ENCODE data around the gene KCNMA1.

KCNMA1 gene

DNA sequence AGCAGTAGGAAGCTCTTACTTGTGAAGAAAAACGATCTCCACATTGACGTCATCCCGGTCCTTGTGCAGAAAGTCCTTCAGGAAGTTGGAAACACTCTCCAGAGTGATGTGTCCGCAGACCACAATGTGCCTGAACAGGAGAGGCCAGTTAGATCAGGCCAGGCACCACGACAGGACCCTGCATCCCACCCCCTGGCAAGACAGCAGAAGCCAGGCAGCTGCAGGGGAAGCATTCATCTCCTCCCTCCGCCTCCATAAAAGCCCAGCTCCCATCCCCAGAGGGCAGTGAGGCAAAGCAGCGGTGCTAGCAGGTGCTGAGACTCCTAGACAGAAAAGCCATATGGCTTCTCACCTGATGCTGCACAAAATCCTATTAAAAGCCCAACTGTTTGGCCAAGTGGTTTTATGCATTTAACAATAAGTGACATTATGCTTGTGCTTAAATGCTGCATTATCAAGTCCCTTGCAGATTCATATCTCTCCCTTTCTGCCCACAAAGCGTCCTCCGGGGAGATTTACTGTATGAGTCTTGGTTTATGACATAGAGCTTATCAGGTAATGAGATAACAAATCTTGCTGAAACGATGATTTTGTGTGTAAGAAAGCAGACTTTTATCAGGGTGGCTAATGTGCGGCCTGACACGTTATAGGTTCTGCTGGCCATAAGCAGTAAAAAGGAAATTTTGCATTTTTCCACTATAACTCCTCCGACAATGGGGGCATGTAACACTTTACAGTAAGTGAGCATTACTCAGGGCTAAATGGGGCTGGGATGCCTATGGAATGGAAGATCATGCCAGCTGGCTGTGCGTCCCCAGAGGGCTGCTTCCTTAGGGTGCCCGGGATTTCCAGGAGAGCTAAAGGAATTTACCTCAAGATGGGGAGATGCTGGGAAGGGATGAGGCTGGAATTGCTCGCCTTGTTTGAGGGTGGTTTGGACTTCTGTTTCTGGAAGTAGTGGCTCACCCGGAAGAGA lies 546.9 kb downstream of the KCNMA1 start:
- DNase-seq, result no peak

DNA sequence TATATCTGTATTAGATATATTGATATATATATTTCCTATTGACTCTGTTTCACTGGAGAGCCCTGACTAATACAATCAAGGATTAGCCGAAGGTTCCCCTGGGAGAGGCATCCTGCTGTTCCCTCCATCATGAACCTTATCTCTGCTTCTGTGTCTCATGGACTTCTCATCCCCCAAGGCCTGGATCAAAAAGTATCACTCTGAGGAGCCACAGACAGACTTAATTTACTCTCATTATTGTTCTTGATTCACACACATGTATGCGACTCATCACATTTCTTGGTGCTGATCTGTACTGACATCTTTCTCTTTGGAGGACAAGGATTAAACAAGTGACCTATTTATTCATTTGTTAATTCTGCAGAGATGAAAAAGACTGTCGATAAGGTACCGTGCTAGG lies 550.2 kb downstream of the KCNMA1 start:
- no peak for DNase-seq

DNA sequence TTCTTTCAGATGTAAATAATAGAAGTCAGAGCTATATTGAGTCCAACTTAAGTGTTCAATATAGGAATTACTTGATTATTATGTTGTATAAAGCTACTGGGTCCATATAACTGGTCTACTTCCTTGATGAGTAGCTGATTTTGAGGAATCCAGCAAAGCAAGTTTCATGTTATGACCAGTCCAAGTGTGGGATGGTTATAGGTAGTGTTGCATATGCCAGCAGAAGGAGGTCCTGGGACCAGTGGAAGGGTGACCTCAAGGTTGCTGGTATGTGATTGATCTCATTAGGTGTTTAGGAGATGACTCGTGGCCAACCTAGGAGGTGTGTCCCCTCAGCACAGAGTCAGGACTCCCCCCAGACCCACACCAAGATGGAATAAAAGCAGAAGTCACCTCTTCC lies 551.5 kb downstream of the KCNMA1 start:
- no peak for DNase-seq

DNA sequence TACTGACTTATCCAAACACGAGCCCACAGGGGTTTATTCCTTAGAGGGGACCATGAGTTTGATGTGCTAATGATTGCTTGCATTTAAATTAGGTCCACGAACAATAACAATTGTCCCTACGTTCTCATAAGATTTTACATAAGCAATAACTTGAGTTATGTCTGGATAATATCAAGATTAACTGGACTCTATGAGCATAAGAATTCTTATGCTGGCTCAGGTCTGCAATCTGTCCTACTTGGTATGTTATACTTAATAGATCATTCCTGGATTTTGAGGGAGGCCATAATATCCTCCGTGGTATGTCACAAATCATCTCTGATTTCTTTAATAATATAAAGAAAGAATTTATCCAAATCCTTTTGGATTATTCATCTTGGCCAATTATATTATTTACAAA lies 552.3 kb downstream of the KCNMA1 start:
- DNase-seq, result no peak

DNA sequence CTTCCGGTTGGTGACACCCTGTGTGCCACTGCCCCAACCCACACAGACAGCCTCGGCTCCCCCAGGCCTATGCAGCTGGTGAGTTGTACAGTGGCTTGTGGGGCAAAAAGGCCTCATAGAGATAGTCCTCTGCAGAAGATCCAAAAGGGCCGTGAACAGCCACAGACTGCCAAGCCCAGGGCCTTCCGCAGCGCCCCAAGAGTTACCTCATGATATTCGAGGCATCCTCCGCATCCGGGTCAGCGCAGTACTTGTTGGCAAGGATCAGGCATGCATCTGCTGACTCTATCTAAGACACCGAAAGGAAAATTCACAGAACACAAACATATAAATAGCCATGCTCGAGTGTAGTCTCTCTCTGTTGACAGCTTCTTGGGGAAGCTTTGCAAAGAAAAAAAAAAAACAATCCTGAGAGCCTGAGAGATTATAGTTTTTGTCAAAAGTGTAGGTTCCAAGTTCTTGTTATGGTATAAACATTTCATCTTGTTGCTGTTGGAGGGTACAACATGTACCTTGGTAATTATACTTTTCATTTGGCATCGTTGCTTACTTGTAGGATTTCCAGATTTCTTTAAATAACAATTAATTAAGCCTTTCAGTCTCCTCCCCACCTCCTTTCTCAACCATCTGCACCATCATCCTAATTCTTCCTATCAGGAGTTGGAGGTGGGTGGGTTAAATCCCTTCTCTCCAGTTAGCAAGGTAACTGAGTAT lies 553.0 kb downstream of the KCNMA1 start:
- peak; percentile 59 for DNase-seq

DNA sequence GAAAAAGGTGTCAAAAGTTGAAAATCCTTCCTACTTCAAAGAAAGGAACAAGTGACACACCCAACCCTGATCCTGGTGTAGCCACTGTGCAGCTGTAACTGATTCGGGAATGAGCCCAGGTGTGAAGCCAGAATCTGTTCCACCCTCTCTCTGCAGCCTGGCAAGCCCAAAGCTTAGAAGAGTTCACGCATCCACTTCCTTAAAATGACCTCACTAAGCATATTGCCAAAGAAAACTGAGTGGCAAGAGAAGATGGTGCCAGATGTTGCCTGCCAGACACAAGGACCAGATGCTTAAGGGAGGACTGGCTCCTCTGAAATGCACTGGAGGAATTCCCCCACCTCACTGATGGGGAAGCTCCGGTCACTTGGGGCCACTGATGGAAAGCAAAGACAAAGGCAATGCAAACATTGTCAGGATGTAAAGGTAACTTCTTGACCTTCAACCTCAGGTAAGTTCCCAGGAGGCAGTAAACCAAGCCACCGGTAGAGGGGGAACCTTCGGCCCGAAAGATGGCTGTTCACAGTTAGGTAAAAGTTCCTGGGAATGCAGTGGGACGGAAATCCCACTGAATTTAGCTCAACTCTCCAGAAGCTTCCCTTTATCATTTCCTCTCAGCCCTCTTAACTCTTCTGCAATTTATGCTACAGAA lies 554.9 kb downstream of the KCNMA1 start:
- DNase-seq, result no peak

DNA sequence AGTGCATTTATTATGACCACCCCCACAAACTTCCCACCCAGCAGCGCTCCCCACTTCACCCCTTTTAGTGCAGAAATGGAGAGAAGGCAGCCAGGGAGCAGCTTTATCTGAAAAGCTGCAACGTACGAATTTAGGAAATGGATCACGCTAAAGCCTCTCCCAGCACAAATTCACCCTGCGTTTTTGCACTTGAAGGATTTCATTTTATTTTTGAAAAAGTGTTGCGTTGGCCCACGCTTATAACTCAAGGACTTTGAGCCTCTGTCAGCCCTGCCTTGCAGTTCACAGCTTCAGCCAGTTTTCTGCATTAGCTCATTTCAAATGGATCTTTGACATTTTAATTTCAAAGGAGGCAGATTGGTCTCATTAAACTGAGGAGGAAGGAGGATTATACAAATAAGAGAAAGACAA lies 556.1 kb downstream of the KCNMA1 start:
- no peak for DNase-seq

DNA sequence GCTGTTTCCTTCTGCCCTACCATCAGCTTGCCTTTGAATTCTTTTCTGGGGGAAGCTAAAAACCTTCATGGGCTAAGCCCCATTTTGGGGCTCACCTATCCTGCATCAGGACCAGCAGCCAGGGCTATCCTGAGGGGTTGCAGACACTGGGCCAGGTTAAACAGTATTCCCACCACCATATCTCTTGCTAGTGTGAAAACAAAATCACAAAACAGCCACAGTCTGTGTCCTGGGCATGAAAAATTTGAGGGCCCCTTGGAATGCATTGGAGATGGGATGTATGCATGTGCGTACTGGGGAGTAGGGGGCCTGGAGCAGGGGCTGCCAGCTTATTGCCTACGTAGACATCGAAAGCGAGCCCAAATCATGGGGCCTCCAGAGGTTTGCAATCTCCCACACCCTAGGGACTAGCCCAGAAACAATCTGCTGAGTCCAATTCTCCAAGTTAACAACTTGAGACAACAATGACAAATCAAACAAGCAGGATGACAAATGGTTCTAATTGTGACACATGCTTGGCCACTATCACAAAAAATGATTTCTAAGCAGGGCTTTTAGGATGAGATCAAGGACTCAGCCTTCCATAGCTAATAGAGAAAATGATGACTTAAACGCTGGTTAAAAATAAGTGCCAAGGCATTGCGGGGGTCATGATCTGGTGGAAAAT lies 557.1 kb downstream of the KCNMA1 start:
- no peak for DNase-seq

DNA sequence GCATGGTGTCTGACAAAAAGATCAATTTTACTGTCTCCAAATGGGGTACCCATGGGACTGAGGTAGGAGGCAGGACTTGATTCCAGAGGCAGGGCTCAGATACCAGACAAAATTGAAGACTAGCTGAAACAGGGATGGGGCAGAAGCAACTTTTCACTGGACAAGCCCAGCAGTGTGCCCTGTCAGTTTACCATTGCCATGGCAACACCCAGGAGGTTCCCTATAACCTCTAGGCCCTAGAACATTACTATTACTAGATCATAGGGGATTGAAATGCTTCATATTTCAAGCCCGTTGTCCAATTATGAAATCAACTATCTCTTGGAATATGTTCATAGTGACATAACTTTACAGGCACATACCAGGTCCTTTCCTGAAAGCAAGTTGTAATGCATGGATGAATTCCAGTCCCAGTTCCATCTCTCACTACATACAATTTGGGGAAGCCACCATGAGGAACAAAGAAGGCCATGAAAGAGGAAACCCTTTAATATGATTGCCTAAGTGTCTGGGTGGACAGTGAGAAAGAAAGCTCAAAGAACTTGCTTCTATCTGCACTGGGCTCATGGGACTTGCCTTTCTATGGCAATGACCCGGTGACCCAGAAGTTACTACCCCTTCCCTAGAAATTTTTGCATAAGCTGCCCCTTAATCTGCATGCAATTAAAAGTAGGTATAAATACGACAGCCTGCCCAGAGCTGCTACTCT lies 557.9 kb downstream of the KCNMA1 start:
- DNase-seq, result no peak

DNA sequence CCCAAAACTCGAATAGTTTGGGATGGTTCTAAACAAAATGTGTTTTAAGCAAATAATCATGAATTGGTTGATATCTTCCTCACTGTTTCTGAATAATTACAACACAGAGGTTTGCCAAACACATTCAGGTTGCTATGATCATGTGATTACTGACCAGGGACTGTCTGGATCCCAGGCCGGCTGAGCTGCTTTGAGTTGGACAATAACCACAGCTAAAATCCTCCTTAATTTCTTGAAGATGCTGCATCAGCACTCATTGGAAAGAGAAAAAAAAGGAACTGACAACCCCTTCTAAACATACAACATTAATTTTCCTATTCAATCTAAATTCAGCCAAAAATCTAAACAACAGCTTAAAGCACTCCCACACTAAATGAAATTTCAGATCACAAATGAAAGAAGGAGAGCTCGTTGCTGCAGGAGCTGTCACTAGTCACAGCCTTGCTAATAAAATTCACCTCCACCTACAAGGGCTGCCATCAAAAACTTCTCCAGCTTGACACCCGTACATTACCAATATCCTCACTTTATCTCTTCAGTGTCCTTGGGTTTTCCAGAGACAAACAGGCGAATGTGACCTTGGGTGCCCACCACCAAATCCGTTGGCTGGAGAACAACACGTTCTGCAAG lies 560.2 kb downstream of the KCNMA1 start:
- no peak for DNase-seq

DNA sequence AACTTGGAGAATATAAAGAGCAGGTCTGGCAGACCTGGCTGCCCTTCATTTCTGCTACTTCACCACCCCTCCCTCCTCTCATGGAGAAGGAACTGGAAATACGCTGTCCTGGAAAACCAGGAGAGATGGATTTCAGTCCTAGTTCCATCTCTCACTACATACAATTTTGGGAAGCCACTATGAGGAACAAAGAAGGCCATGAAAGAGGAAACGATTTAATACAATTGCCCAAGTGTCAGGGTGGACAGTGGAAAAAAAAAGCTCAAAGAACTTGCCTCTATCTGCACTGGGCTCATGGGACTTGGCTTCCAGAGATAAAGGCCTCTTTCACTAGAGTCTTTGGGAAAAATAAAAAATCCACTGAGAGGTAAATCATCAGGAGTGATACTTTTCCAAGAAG lies 561.7 kb downstream of the KCNMA1 start:
- no peak for DNase-seq

DNA sequence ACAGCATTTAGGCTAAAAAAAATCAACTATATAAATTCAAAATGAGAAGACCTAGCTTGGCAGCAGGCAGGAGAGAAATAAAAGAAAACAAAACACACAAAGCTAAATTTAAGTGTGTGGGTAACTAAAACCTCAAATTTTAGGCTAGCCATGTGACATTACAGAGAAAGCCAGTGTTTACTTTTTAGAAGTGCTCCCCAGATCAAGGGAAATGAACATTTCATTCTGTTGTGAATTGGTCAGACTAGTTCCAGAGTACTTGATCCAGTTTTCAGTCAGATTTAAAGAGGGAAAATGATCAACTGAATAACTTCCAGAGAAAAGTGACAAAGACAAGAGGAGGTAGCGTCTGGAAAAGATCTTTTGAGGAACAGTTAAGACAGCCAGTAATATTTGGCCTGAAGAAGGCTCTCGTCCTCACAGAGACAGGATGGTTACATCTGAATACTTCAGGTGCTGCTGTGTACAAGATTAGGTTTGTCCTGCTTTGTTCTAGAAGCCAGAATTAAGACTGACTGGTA lies 563.4 kb downstream of the KCNMA1 start:
- DNase-seq, result no peak

DNA sequence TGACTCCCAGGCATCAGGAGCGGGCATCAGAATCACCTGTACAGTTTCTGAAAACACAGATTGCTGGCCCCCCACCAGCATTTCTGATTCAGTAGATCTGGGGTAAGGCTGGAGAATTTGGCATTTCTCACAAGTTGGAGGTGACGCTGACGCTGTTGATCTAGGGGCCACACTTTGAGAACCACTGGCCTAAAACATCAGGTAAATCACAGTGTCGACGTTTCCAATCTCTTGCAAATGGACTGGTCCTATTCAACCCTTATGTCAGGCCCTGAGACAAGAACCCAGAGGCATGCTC lies 564.0 kb downstream of the KCNMA1 start:
- no peak for DNase-seq

DNA sequence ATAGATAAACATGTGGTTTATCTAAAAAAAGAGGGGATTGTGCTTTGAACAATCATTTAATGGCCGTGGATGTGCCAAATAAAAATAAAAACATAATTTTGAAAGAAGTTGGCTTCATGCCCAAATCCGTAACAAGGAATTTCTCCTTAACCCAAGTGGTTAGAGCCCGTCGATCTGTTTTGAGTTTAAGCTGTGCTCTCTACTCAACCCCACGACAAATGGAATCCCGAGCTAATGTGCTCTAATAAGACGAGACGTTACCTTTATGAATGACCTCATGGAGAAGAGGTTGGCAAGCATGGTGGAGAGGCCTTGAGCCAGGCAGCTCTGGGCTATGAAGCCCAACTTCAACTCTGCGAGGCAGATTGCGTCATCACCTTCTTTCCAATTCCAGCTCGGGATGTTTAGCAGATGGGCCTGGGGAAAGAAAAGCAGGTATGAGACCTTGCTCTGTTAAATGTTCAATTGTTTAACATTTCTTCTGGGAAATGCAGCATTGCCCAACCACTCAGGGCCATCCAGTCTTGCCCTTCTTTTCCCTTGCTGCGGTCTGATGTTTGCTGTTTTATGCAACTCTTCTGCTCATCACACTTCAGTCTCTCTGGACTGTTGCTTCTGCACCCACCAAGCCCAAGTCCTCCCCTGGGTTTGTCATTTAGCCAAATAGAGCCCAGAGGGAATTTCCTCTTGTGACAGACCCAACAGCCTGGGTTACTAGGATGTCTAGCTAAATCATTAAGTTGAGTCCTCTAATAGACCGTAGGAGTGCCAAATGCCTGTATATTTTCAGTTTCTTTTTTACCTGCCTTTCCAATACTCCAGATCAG lies 564.6 kb downstream of the KCNMA1 start:
- DNase-seq, result peak; percentile 62

DNA sequence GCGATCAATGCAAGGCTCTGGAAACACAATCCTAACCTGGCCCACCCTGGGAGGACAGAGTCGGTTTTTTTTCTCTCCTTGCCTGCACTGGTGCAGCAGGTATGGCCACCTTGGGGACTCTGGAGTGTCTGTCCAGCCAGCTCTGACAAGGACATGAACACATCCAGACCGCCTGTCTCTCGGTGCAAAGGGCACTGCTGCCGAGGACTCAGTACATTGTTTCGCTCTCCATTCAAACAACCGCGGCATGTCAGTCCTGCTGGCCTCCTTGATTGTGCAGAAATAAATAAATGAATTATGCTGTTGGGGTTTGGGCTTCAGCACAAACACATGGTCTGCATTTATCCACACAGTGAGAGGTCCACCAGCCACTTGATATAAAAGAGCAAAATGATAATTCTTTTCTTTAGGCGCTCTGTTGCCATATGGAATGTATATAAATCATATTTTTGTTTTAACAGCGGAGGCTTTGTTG lies 565.2 kb downstream of the KCNMA1 start:
- DNase-seq, result no peak

DNA sequence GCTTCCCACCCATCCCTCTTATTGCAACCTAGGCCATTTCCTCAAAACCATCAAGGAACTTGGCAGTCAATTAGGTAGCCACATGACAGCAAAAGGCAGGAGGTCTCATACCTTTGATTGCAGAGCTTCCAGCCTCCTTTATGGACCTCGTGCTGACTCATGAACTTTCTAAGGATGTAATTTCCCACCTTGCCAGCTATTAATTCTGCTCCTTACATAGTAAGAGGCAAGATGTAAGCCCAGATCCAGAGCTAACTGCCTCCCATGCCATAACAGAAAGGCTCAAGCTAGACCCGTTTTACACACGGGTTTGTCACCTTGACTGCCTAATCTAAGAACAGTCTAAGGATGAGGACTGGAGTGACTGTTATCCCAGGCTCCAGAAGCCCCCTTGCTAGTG lies 565.7 kb downstream of the KCNMA1 start:
- no peak for DNase-seq

DNA sequence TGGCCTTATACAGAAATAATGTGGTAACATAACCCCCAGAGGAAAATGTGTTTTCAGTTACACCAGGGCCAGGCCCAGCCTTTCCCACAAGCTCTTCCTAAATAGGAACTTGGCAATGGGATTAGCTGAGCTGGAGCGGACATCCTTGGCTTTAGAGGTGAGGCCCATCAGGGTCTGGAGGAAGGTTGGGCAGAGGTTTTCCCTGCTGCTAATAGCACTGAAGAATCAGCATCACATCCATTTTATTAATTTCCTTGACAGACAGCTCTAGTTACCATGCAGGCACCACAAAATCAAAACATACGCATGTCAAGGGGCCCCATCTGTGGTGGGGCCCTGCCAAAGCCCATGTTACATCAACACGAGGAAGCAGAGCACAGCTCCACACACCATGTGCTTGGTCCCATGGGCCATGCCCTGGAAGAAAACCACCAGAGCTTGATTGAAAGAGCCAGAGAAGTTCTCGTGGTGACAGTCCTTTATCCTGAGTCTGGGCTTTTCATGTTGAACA lies 566.6 kb downstream of the KCNMA1 start:
- DNase-seq, result peak; percentile 87

DNA sequence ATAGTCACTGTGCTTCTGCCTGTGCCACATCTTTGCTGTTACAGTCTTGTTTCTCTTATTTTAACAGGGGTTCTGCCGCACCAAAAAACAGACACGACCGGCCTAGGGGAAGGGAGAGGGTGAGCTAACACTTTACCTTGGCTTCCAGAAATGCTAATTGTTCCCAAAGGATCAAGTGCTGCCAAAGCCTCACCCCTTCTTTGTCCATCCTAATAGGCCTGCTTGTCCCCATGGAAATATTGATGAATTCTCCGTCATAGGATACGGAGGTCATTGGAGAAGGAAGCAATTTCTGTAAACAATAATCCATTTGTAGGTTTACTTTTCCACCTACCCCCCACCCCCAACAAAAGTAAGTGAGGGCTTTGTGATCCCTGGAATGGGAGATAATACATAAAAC lies 567.3 kb downstream of the KCNMA1 start:
- no peak for DNase-seq

DNA sequence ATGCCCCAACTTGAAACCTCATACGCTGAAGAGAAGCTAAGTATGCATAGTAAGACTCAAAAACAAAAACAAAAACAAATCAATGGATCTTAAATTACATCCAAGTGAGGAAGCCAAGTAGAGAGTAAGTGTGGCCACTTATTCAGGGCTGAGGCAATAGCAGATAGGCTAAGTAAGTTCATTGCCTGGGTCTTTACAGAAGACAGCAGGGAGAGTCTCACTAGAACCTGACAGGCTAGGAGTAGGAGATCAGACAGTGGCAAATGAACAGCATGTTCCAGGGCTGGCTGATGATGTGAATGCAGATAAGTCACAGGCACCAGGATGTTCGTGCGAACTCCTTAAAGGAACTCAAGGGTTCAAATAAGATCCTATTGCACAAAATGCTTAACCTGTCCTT lies 568.6 kb downstream of the KCNMA1 start:
- DNase-seq, result no peak

DNA sequence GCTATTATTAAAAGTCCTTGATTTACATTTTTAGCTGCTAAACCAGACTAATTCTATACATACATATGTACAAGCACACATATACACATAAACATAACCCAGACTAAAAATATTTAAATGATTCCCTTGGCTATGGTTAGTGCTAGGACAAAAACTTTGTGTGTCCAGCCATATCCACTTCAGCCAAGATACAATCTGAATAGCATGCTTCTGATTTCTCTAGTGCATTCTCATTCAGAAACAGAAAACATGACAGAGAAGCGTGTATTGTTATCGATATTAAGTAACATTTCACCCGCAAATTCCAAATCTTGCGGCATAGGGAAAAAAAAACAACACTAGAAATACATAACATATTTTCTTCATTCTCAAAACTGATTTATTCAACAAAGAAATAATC lies 569.3 kb downstream of the KCNMA1 start:
- no peak for DNase-seq

DNA sequence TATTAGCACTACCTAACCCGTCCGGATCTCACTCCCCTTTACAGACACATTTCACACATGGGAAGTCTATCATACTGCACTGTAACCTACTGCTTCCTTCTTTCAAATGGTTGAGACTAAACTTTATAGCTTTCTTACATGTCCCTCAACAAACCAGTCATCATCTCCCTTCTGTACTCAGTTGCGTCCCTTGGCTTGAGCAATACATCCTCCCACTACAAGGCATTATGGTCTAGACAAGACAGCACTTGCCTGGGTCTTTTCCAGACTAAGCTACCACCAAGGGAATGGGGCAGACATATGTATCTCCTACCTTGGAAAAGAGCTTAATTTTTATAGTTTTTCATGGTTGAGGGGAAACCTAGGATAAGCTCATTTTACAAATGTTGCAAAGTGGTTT lies 575.2 kb downstream of the KCNMA1 start:
- no peak for DNase-seq
